NB4 (cell line): ENCODE results near the gene TADA3.

Source experiments
- DNase-seq: peaks from one replicate; pipeline ENCODE4 v3.0.0; 2010; ENCODE audit warnings: low read depth
- H3K4me3 ChIP-seq: one replicate; pipeline ENCODE4 v1.5.1; 2011; ENCODE audit warnings: mild to moderate bottlenecking, low read depth, low read length, moderate library complexity
- MYC ChIP-seq: IDR thresholded peaks from 2 replicates; pipeline ENCODE4 v1.6.1; 2011; ENCODE audit warnings: low read depth, low read length
- POLR2A ChIP-seq: IDR thresholded peaks from 2 replicates; pipeline ENCODE4 v1.6.1; 2011; ENCODE audit warnings: mild to moderate bottlenecking; ENCODE audit not compliant: insufficient read length; ENCODE audit errors: extremely low read depth
- TF ChIP-seq, protein P1 (sequence below): IDR thresholded peaks from 2 replicates; pipeline ENCODE4 v1.6.1; 2011; ENCODE audit warnings: low read depth, low read length
- TF ChIP-seq, protein P2 (sequence below): IDR thresholded peaks from one replicate; pipeline ENCODE4 v1.5.1; 2012; ENCODE audit warnings: low read depth, low read length

Gene TADA3

DNA sequence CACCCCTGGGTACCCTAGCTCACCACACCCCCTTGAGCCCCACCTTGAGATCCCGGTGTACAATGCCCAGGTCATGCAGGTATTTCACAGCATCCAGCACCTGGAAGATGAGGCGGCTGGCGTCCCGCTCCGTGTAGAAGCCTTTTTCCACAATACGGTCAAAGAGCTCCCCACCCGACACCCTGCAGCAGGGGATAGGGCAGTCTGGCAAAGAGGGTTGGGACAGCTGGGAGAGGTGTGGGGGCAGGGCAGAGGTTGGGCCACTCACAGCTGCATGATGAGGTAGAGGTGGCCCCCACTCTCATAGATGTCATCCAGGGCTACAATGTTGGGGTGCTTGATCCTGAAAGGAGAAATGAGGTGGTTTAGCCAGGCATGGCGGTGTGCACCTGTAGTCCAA, 29.4 kb downstream of the TADA3 start:
- TF ChIP-seq, protein P1, sequence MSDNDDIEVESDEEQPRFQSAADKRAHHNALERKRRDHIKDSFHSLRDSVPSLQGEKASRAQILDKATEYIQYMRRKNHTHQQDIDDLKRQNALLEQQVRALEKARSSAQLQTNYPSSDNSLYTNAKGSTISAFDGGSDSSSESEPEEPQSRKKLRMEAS: no peak
- no peak for TF ChIP-seq MYC
- TF ChIP-seq, protein P2, sequence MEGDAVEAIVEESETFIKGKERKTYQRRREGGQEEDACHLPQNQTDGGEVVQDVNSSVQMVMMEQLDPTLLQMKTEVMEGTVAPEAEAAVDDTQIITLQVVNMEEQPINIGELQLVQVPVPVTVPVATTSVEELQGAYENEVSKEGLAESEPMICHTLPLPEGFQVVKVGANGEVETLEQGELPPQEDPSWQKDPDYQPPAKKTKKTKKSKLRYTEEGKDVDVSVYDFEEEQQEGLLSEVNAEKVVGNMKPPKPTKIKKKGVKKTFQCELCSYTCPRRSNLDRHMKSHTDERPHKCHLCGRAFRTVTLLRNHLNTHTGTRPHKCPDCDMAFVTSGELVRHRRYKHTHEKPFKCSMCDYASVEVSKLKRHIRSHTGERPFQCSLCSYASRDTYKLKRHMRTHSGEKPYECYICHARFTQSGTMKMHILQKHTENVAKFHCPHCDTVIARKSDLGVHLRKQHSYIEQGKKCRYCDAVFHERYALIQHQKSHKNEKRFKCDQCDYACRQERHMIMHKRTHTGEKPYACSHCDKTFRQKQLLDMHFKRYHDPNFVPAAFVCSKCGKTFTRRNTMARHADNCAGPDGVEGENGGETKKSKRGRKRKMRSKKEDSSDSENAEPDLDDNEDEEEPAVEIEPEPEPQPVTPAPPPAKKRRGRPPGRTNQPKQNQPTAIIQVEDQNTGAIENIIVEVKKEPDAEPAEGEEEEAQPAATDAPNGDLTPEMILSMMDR: no peak
- TF ChIP-seq POLR2A: no peak
- H3K4me3 ChIP-seq: no peak overlapping the region
- no peak for DNase-seq

DNA sequence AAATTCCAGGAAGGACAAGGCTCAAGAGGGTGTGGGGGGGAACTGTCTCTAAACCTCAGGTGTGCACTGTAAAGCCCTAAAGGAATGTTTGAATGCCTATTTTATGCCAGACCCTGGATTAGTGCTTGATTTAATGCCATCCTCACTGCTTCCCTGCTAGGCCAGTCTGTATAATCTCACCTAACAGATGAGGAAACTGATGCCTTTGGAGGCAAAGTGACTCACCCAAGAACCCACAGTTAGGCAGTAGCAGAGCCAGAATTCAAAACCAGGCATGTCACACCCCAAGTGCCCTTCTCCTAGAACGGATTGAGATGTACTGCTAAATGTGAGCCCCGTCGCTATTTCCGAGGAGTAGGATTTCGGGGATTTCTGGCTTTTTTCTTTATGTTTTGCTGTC, 30.4 kb downstream of the TADA3 start:
- TF ChIP-seq, protein P2: no peak
- TF ChIP-seq, protein P1: no peak
- TF ChIP-seq MYC (no peak), POLR2A (no peak)
- DNase-seq: no peak
- H3K4me3 ChIP-seq: no peak overlapping the region

DNA sequence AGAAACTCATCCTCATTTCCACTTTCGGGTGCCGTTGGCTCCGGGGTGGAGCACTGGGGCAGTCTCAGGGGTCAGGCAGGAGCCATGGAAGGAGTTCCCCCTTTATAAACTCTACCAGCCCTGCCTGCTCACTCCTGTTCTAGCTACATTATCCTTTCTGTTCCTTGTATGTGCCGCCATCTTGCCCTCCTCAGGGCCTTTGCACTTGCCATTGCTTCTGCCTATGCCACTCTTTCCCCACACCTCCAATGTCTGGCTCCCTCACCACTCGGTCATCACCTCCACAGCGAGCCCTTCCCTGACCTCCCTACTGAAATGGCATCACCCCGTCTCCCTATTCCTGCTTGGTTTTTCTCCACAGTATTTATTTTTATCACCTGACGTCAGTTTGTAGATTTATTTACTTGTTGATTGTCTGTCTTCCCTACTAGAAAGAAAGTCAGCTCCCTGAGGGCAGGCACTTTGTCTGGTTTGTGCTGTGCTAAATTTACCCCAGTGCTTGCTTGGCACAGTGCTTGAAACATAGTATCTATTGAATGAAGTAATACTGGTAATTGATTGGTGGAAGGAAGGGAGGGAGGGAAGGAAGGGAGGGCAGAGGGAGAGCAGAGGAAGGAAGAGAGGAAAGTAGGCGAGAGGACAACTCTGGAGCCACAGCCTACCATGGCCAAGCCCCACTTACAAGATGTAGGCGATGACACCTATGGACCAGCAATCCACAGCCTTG, 31.3 kb downstream of the TADA3 start:
- no peak for DNase-seq
- H3K4me3 ChIP-seq: no peak overlapping the region
- TF ChIP-seq, protein P2: no peak
- TF ChIP-seq POLR2A: no peak
- TF ChIP-seq MYC: no peak
- TF ChIP-seq, protein P1: no peak

DNA sequence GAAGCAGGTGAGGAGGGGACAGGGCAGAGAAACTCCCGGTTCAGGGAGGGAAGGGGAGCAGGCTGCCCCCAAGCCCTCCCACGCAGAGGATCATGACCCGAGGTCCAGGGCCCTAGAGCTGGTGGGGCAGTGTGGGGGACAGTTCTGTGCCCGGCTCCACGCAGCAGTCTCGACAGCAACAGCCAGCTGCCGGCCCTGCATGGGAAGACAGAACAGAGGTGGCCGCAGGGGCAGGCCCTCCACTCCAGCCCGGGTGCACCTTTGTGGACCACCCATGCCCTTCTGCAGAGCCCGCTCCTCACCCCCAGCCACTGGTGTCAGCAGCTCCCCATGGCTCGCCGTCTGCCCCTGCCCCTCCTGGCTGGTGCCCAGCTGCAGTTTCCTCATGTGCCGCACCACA, 34.8 kb downstream of the TADA3 start:
- TF ChIP-seq POLR2A: no peak
- TF ChIP-seq, protein P1: no peak
- TF ChIP-seq, protein P2: no peak
- TF ChIP-seq MYC: no peak

DNA sequence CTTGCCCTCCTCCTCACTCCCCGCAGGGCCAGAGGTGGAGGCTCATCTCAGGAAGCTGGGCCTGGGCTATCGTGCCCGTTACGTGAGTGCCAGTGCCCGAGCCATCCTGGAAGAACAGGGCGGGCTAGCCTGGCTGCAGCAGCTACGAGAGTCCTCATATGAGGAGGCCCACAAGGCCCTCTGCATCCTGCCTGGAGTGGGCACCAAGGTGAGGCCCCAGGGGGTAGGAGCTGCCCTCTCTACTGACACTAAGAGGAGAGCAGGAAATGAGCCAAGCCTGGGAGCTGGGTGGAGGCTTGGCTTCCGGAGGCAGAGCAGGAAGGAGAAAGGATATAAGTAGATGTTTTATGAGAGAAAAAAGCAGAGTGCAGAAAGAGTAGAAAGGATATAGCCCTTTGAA, 37.6 kb downstream of the TADA3 start:
- TF ChIP-seq, protein P2: no peak
- TF ChIP-seq, protein P1: no peak
- TF ChIP-seq POLR2A: no peak
- TF ChIP-seq MYC: no peak
- DNase-seq: no peak
- H3K4me3 ChIP-seq: no peak overlapping the region

More for the DNA sequence above, 34.8 kb downstream of the TADA3 start:
- H3K4me3 ChIP-seq: no peak overlapping the region
- no peak for DNase-seq
